Gastrocnemius medialis (tissue), 4 donors: ENCODE results near the gene FRMPD4.

Source experiments
- POLR2A ChIP-seq, 2 donors: fragments of 450-650 bp; IDR thresholded peaks; one replicate each; pipeline ENCODE4 v1.6.1; 2017; ENCODE audit warnings: antibody characterized with exemption in 2 of 2, mild to moderate bottlenecking in 2 of 2, moderate library complexity in 2 of 2
- TF ChIP-seq, protein P1 (sequence below), 5 experiments: fragments of 450-650 bp in 3 of 5; fragments of 200-600 bp in 2 of 5; sonication (generic) in 2 of 5; IDR thresholded peaks in 4 of 5; conservative IDR thresholded peaks in 1 of 5; 1 replicate in 4 of 5; 2 replicates in 1 of 5; pipeline ENCODE4 v1.5.1; 2016 to 2019; ENCODE audit warnings: antibody characterized with exemption in 5 of 5, mild to moderate bottlenecking in 3 of 5, moderate library complexity in 3 of 5

DNA sequence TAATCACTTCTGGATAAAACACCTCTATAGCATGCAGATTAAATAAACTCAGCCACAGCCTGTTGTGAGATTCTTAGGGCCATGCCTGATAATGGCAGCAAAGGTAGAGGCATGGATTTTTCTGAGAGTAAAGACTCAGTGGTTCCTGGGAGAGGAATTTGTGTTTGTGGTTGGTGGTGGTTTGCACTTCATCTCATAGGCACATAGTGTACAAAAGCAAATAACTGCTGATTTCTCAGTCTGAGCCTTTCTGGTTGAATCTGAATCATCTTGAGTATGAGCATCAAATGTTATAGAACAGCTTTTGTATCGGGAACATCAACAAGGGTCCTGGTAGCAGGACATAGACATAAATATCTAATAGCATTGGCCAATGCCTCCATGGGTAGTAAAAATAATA is 274.3 kb downstream of the FRMPD4 start:
- TF ChIP-seq POLR2A (IDR thresholded peaks at IDR 0.05) = no peak
- TF ChIP-seq, protein P1, sequence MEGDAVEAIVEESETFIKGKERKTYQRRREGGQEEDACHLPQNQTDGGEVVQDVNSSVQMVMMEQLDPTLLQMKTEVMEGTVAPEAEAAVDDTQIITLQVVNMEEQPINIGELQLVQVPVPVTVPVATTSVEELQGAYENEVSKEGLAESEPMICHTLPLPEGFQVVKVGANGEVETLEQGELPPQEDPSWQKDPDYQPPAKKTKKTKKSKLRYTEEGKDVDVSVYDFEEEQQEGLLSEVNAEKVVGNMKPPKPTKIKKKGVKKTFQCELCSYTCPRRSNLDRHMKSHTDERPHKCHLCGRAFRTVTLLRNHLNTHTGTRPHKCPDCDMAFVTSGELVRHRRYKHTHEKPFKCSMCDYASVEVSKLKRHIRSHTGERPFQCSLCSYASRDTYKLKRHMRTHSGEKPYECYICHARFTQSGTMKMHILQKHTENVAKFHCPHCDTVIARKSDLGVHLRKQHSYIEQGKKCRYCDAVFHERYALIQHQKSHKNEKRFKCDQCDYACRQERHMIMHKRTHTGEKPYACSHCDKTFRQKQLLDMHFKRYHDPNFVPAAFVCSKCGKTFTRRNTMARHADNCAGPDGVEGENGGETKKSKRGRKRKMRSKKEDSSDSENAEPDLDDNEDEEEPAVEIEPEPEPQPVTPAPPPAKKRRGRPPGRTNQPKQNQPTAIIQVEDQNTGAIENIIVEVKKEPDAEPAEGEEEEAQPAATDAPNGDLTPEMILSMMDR (IDR thresholded peaks at IDR 0.05 in 4 of 5, conservative IDR thresholded peaks at IDR 0.05 in 1 of 5) = no peak
